SK-N-SH (cell line): ENCODE measurements around the gene TMEM92. TPM values are rescaled to one million over a fixed set of nuclear protein-coding genes. Genes with fewer than 3 reads are reported as not detected.

Experiments used
- CTCF ChIA-PET: fragments of 300-600, 350-600 bp; formaldehyde crosslinking; extraction: SDS; loops from one replicate; lab custom pipeline; 2021; lab: Yijun Ruan, JAX
- POLR2A ChIA-PET: fragments of 350-600 bp; sonication (Branson Sonifier 250); formaldehyde crosslinking; extraction: SDS; loops from one replicate; lab custom pipeline; 2020; ENCODE audit warnings: antibody characterized with exemption, inconsistent platforms; lab: Yijun Ruan, JAX
- DNase-seq: peaks from one replicate; pipeline ENCODE4 v3.0.0; 2012
- H2AFZ ChIP-seq: fragments of 200-600 bp; sonication (generic); 2 replicates; pipeline ENCODE4 v1.8.1; 2016; ENCODE audit warnings: antibody characterized with exemption, mild to moderate bottlenecking, low read depth
- H3F3A ChIP-seq: fragments of 200-600 bp; sonication (generic); replicated peaks from 2 replicates; pipeline ENCODE3; 2016; ENCODE audit warnings: antibody characterized with exemption, mild to moderate bottlenecking; ENCODE audit not compliant: insufficient read depth
- H3K27ac ChIP-seq, 2 experiments: fragments of 200-500 bp in 1 of 2; fragments of 200-600 bp in 1 of 2; sonication (Bioruptor generic) in 1 of 2; sonication (generic), shearing (Covaris generic) in 1 of 2; 2 replicates each; pipeline versions ENCODE4 v1.5.1 to v1.6.1; 2014 to 2016; ENCODE audit warnings: low read depth in 2 of 2, inconsistent platforms in 1 of 2, low read length in 1 of 2, mild to moderate bottlenecking in 1 of 2, mixed read lengths in 1 of 2
- H3K27me3 ChIP-seq: fragments of 200-600 bp; sonication (generic), shearing (Covaris generic); 2 replicates; pipeline ENCODE4 v1.6.1; 2016; ENCODE audit warnings: mixed run types; ENCODE audit not compliant: insufficient read depth
- H3K36me3 ChIP-seq, 2 experiments: fragments of 200-500 bp in 1 of 2; fragments of 200-600 bp in 1 of 2; sonication (Bioruptor generic) in 1 of 2; sonication (generic) in 1 of 2; replicated peaks in 1 of 2; 2 replicates each; pipeline versions ENCODE3 to v1.5.1; 2014 to 2016; ENCODE audit warnings: low read length in 1 of 2, mild to moderate bottlenecking in 1 of 2; ENCODE audit not compliant: insufficient read depth in 2 of 2, control insufficient read depth in 1 of 2
- H3K4me1 ChIP-seq, 2 experiments: fragments of 200-500 bp in 1 of 2; fragments of 200-600 bp in 1 of 2; sonication (Bioruptor generic) in 1 of 2; sonication (generic), shearing (Covaris generic) in 1 of 2; 2 replicates each; pipeline versions ENCODE4 v1.5.1 to v1.6.1; 2014 to 2016; ENCODE audit warnings: low read depth in 1 of 2, low read length in 1 of 2, mixed run types in 1 of 2; ENCODE audit not compliant: insufficient read depth in 2 of 2, control insufficient read depth in 1 of 2
- H3K4me2 ChIP-seq: fragments of 200-600 bp; sonication (generic), shearing (Covaris generic); 2 replicates; pipeline ENCODE4 v1.6.1; 2017; ENCODE audit warnings: mixed run types
- H3K4me3 ChIP-seq, 2 experiments: fragments of 200-500 bp in 1 of 2; fragments of 200-600 bp in 1 of 2; sonication (Bioruptor generic) in 1 of 2; sonication (generic), shearing (Covaris generic) in 1 of 2; 2 replicates each; pipeline versions ENCODE4 v1.5.1 to v1.8.1; 2014 to 2016; ENCODE audit warnings: low read depth in 2 of 2, inconsistent platforms in 1 of 2, low read length in 1 of 2, mild to moderate bottlenecking in 1 of 2, mixed read lengths in 1 of 2, moderate library complexity in 1 of 2
- H3K79me2 ChIP-seq: fragments of 200-600 bp; sonication (generic); 2 replicates; pipeline ENCODE4 v1.8.1; 2017; ENCODE audit warnings: mild to moderate bottlenecking; ENCODE audit not compliant: insufficient read depth
- H3K9ac ChIP-seq: fragments of 200-600 bp; sonication (generic); 2 replicates; pipeline ENCODE4 v1.6.1; 2017; ENCODE audit warnings: mixed run types
- H3K9me2 ChIP-seq: fragments of 200-600 bp; sonication (generic); 2 replicates; pipeline ENCODE4 v1.6.1; 2017; ENCODE audit warnings: mixed run types
- H3K9me3 ChIP-seq: fragments of 200-600 bp; sonication (generic); 2 replicates; pipeline ENCODE4 v1.6.1; 2017; ENCODE audit warnings: mixed run types, mild to moderate bottlenecking, moderate library complexity
- H4K20me1 ChIP-seq: fragments of 200-600 bp; sonication (generic); 2 replicates; pipeline ENCODE4 v1.6.1; 2017; ENCODE audit warnings: mild to moderate bottlenecking, mixed run types; ENCODE audit not compliant: insufficient read depth
- CHD2 ChIP-seq: fragments of 150-350 bp; IDR thresholded peaks from 2 replicates; pipeline ENCODE4 v1.6.1; 2018; ENCODE audit warnings: low read length; ENCODE audit not compliant: partially characterized antibody
- ELF1 ChIP-seq: IDR thresholded peaks from 2 replicates; pipeline ENCODE4 v1.4.0; 2012
- EZH2phosphoT487 ChIP-seq: fragments of 200-600 bp; sonication (generic); IDR thresholded peaks from 2 replicates; pipeline ENCODE4 v1.6.1; 2017; ENCODE audit warnings: low read depth, mixed run types, mild to moderate bottlenecking, antibody characterized with exemption, moderate library complexity, borderline replicate concordance
- FOXJ3 ChIP-seq: sonication (generic); formaldehyde crosslinking; IDR thresholded peaks from 2 replicates; pipeline ENCODE4 v1.5.1; 2020; ENCODE audit warnings: mild to moderate bottlenecking, missing genetic modification reagents
- GATA2 ChIP-seq: sonication (generic); formaldehyde crosslinking; IDR thresholded peaks from 2 replicates; pipeline ENCODE4 v1.5.0; 2020; ENCODE audit warnings: mild to moderate bottlenecking, missing genetic modification reagents
- JUND ChIP-seq: IDR thresholded peaks from 2 replicates; pipeline ENCODE4 v1.4.0; 2012
- MEF2A ChIP-seq: IDR thresholded peaks from 2 replicates; pipeline ENCODE4 v1.4.0; 2012; ENCODE audit warnings: low read depth, borderline replicate concordance
- NFIC ChIP-seq: IDR thresholded peaks from 2 replicates; pipeline ENCODE4 v1.4.0; 2012; ENCODE audit warnings: borderline replicate concordance
- NRF1 ChIP-seq: IDR thresholded peaks from 2 replicates; pipeline ENCODE4 v1.6.1; 2012; ENCODE audit warnings: low read depth, mild to moderate bottlenecking, low read length
- POLR2AphosphoS5 ChIP-seq: IDR thresholded peaks from 2 replicates; pipeline ENCODE4 v1.6.1; 2012; ENCODE audit warnings: low read depth, low read length
- RAD21 ChIP-seq: IDR thresholded peaks from 2 replicates; pipeline ENCODE4 v1.6.1; 2012; ENCODE audit warnings: mild to moderate bottlenecking, low read length
- TEAD4 ChIP-seq: IDR thresholded peaks from 2 replicates; pipeline ENCODE4 v1.4.0; 2012; ENCODE audit warnings: mild to moderate bottlenecking, borderline replicate concordance; ENCODE audit not compliant: insufficient read depth
- WGBS: methylation state at CpG from one replicate; pipeline ENCODE4 v1.1.6; 2017; ENCODE audit warnings: low lambda C conversion rate; 5-methylcytosine and 5-hydroxymethylcytosine counted together
- polyA plus RNA-seq, 3 experiments: library from polyadenylated mRNA; depleted of rRNA; stranded (reverse); fragments of >200 nt; gene quantifications; 2 replicates each; pipeline ENCODE4 v1.2.3, GENCODE V29; 2012
- TF ChIP-seq, protein P1 (sequence below): fragments of 200-600 bp; sonication (generic); IDR thresholded peaks from 2 replicates; pipeline ENCODE4 v1.6.1; 2017; ENCODE audit warnings: antibody characterized with exemption, mild to moderate bottlenecking, moderate library complexity
- TF ChIP-seq, protein P2 (sequence below): fragments of 150-350 bp; IDR thresholded peaks from 2 replicates; pipeline ENCODE4 v1.6.1; 2016; ENCODE audit warnings: mild to moderate bottlenecking, low read depth, low read length
- TF ChIP-seq, protein P3 (sequence below): IDR thresholded peaks from 2 replicates; pipeline ENCODE4 v1.6.1; 2012; ENCODE audit warnings: mild to moderate bottlenecking, low read depth, low read length, moderate library complexity
- TF ChIP-seq, protein P4 (sequence below): IDR thresholded peaks from 2 replicates; pipeline ENCODE4 v1.4.0; 2012; ENCODE audit warnings: low read depth, borderline replicate concordance
- TF ChIP-seq, protein P5 (sequence below): IDR thresholded peaks from 2 replicates; pipeline ENCODE4 v1.4.0; 2012; ENCODE audit warnings: low read depth

TMEM92 gene
- polyA plus RNA-seq, 1 of the 3 experiments (the other 2 are of a cell fraction): 0.46 TPM

DNA sequence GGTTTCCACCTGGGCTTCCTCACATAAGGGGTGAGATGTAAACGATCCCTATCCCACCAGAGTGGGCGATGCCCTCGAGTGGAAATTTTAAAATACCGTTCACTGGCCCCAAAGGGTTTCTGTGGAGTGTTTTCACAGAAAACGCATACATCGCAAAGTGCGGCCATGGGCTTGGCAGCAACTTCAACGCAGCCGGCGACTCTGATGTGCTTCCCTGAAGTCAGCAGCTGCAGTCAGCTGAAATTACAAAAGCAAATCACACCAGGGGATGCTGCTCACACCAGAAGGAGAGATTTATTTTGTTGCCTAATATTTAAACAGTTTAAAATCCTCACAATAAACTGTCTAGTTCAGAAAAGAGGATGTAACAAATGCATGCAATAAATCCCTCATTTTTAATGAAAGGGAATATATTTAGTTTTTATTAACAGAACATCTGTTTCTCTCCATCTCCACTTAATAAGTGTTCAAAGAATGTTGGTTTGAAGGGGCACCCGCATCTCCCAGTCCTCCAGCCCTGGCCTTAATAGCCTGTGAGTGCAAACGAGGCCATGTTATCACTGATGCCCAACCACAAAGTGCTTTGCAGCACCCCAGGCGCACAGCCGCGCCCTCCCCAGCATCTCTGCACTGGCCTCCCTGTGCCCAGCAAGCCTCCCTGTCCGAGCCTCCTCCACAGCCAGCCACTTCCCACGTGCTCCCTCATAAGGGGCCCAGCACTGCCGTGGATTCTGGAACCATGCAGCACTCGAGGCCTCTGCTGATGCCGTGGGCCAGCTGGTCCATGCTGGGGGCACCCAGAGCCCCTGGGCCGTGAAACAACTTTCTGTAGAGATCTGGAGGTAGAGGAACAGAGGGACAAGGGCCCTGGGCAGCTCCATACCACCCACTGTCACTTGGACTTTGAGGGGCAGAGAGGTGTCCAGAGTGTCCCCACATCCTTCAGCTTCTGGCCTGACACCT, 54.4 kb downstream of the TMEM92 start:
- Histone ChIP-seq H3K9ac (no peak overlapping the region), H4K20me1 (no peaks in the 10 kb centered on the region), H3F3A (peaks cover 11% of the 10 kb centered on the region), H3K4me3 (no peak overlapping the region), H3K4me2 (no peak overlapping the region), H3K36me3 (no peaks in the 10 kb centered on the region), H3K79me2 (no peaks in the 10 kb centered on the region), H3K27ac (no peak overlapping the region), H2AFZ (no peak overlapping the region), H3K4me1 (peaks cover 0 to 14% of the 10 kb centered on the region in 2 experiments; a peak in 3 of 4 replicates), H3K9me3 (no peaks in the 10 kb centered on the region), H3K27me3 (no peaks in the 10 kb centered on the region), H3K9me2 (no peaks in the 10 kb centered on the region)
- CTCF ChIA-PET: interaction anchor here (1.0 to 2.0 kb wide), 4 partner anchors 12 to 127 kb away, joined by 3 to 5 read pairs (median 3); partner anchors contain the start of gene COL1A1
- WGBS: 82% methylated on average over 21 of the region's 21 CpGs
- POLR2A ChIA-PET: interaction anchor here (1.1 kb wide), 1 partner anchor 18 kb away, joined by 3 read pairs; no protein-coding TSS in a partner anchor
- DNase-seq: no peak
- TF ChIP-seq, protein P1, sequence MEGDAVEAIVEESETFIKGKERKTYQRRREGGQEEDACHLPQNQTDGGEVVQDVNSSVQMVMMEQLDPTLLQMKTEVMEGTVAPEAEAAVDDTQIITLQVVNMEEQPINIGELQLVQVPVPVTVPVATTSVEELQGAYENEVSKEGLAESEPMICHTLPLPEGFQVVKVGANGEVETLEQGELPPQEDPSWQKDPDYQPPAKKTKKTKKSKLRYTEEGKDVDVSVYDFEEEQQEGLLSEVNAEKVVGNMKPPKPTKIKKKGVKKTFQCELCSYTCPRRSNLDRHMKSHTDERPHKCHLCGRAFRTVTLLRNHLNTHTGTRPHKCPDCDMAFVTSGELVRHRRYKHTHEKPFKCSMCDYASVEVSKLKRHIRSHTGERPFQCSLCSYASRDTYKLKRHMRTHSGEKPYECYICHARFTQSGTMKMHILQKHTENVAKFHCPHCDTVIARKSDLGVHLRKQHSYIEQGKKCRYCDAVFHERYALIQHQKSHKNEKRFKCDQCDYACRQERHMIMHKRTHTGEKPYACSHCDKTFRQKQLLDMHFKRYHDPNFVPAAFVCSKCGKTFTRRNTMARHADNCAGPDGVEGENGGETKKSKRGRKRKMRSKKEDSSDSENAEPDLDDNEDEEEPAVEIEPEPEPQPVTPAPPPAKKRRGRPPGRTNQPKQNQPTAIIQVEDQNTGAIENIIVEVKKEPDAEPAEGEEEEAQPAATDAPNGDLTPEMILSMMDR: no peak
- TF ChIP-seq, protein P2, sequence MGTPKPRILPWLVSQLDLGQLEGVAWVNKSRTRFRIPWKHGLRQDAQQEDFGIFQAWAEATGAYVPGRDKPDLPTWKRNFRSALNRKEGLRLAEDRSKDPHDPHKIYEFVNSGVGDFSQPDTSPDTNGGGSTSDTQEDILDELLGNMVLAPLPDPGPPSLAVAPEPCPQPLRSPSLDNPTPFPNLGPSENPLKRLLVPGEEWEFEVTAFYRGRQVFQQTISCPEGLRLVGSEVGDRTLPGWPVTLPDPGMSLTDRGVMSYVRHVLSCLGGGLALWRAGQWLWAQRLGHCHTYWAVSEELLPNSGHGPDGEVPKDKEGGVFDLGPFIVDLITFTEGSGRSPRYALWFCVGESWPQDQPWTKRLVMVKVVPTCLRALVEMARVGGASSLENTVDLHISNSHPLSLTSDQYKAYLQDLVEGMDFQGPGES: no peak
- TF ChIP-seq POLR2AphosphoS5: no peak
- no peak for TF ChIP-seq EZH2phosphoT487
- TF ChIP-seq NFIC: no peak
- TF ChIP-seq NRF1: no peak
- no peak for TF ChIP-seq JUND
- TF ChIP-seq TEAD4: no peak
- TF ChIP-seq GATA2 (CRISPR knock-in tag): no peak
- TF ChIP-seq MEF2A: no peak
- TF ChIP-seq ELF1: no peak
- TF ChIP-seq, protein P3, sequence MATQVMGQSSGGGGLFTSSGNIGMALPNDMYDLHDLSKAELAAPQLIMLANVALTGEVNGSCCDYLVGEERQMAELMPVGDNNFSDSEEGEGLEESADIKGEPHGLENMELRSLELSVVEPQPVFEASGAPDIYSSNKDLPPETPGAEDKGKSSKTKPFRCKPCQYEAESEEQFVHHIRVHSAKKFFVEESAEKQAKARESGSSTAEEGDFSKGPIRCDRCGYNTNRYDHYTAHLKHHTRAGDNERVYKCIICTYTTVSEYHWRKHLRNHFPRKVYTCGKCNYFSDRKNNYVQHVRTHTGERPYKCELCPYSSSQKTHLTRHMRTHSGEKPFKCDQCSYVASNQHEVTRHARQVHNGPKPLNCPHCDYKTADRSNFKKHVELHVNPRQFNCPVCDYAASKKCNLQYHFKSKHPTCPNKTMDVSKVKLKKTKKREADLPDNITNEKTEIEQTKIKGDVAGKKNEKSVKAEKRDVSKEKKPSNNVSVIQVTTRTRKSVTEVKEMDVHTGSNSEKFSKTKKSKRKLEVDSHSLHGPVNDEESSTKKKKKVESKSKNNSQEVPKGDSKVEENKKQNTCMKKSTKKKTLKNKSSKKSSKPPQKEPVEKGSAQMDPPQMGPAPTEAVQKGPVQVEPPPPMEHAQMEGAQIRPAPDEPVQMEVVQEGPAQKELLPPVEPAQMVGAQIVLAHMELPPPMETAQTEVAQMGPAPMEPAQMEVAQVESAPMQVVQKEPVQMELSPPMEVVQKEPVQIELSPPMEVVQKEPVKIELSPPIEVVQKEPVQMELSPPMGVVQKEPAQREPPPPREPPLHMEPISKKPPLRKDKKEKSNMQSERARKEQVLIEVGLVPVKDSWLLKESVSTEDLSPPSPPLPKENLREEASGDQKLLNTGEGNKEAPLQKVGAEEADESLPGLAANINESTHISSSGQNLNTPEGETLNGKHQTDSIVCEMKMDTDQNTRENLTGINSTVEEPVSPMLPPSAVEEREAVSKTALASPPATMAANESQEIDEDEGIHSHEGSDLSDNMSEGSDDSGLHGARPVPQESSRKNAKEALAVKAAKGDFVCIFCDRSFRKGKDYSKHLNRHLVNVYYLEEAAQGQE: no peak
- TF ChIP-seq, protein P4, sequence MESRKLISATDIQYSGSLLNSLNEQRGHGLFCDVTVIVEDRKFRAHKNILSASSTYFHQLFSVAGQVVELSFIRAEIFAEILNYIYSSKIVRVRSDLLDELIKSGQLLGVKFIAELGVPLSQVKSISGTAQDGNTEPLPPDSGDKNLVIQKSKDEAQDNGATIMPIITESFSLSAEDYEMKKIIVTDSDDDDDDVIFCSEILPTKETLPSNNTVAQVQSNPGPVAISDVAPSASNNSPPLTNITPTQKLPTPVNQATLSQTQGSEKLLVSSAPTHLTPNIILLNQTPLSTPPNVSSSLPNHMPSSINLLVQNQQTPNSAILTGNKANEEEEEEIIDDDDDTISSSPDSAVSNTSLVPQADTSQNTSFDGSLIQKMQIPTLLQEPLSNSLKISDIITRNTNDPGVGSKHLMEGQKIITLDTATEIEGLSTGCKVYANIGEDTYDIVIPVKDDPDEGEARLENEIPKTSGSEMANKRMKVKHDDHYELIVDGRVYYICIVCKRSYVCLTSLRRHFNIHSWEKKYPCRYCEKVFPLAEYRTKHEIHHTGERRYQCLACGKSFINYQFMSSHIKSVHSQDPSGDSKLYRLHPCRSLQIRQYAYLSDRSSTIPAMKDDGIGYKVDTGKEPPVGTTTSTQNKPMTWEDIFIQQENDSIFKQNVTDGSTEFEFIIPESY: no peak
- no peak for TF ChIP-seq RAD21
- TF ChIP-seq, protein P5, sequence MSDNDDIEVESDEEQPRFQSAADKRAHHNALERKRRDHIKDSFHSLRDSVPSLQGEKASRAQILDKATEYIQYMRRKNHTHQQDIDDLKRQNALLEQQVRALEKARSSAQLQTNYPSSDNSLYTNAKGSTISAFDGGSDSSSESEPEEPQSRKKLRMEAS: no peak
- no peak for TF ChIP-seq FOXJ3 (CRISPR knock-in tag)
- TF ChIP-seq CHD2: no peak
